H1 (cell line): ENCODE results near the gene MTX1. TPM values are rescaled to one million over a fixed set of nuclear protein-coding genes. Genes with fewer than 3 reads are reported as not detected.

Source experiments
- CTCF ChIA-PET: fragments of 300-600 bp; sonication (Branson Sonifier 250); formaldehyde crosslinking; loops from one replicate; lab custom pipeline; 2021; ENCODE audit not compliant: partially characterized antibody; lab: Charles Lee
- POLR2A ChIA-PET: fragments of 300-600 bp; sonication (Branson Sonifier 250); formaldehyde crosslinking; loops from one replicate; lab custom pipeline; 2021; ENCODE audit warnings: inconsistent platforms; ENCODE audit not compliant: partially characterized antibody; lab: Charles Lee
- DNase-seq, 2 experiments: peaks; one replicate each; pipeline versions ENCODE4 v3.0.0 to v3.0.0-alpha.2; 2010 to 2022; ENCODE audit warnings: low spot score in 2 of 2, low read depth in 1 of 2, mixed read lengths in 1 of 2
- FAIRE-seq: peaks from 2 replicates; lab custom pipeline; 2011; peaks lifted over from hg19 to GRCh38; lab: Jason Lieb, UNC
- H2AFZ ChIP-seq: 2 replicates; pipeline ENCODE4 v1.8.1; 2012; ENCODE audit warnings: low read length, inconsistent platforms
- H2AK5ac ChIP-seq: 2 replicates; pipeline ENCODE4 v1.6.1; 2013; ENCODE audit warnings: low read depth, low read length
- H2BK120ac ChIP-seq: replicated peaks from 2 replicates; pipeline ENCODE3; 2013; ENCODE audit warnings: low read depth, low read length, inconsistent platforms
- H2BK12ac ChIP-seq: 2 replicates; pipeline ENCODE4 v1.6.1; 2013; ENCODE audit warnings: low read depth, low read length
- H2BK15ac ChIP-seq: 2 replicates; pipeline ENCODE4 v1.6.1; 2013; ENCODE audit warnings: low read length
- H2BK20ac ChIP-seq: 2 replicates; pipeline ENCODE4 v1.6.1; 2013; ENCODE audit warnings: low read length
- H2BK5ac ChIP-seq: 2 replicates; pipeline ENCODE4 v1.6.1; 2013; ENCODE audit warnings: low read depth, low read length
- H3K14ac ChIP-seq: 2 replicates; pipeline ENCODE4 v1.6.1; 2013; ENCODE audit warnings: inconsistent platforms; ENCODE audit not compliant: insufficient read length
- H3K18ac ChIP-seq: 2 replicates; pipeline ENCODE4 v1.6.1; 2013; ENCODE audit warnings: low read length; ENCODE audit errors: extremely low read depth
- H3K23ac ChIP-seq: 2 replicates; pipeline ENCODE4 v1.6.1; 2013; ENCODE audit warnings: inconsistent platforms; ENCODE audit not compliant: insufficient read length
- H3K23me2 ChIP-seq: 2 replicates; pipeline ENCODE4 v1.6.1; 2013; ENCODE audit warnings: low read depth, low read length
- H3K27ac ChIP-seq: 2 replicates; pipeline ENCODE4 v1.6.1; 2011; ENCODE audit warnings: low read depth, low read length, inconsistent platforms
- H3K27me3 ChIP-seq, 4 experiments: replicated peaks in 1 of 4; 1 replicate in 1 of 4; 2 replicates in 3 of 4; pipeline versions ENCODE4 v1.6.1 to v1.8.1; 2011 to 2013; ENCODE audit warnings: low read length in 3 of 4, mild to moderate bottlenecking in 3 of 4, inconsistent platforms in 2 of 4, mixed read lengths in 2 of 4, moderate library complexity in 1 of 4; ENCODE audit not compliant: control insufficient read depth in 3 of 4, insufficient read depth in 3 of 4; ENCODE audit errors: extremely low read depth in 1 of 4
- H3K36me3 ChIP-seq, 4 experiments: 2 replicates each; pipeline versions ENCODE4 v1.6.1 to v1.8.1; 2011 to 2013; ENCODE audit warnings: mild to moderate bottlenecking in 4 of 4, low read length in 3 of 4, moderate library complexity in 2 of 4, control low read depth in 1 of 4, inconsistent platforms in 1 of 4; ENCODE audit not compliant: insufficient read depth in 4 of 4, control insufficient read depth in 2 of 4
- H3K4ac ChIP-seq: replicated peaks from 2 replicates; pipeline ENCODE3; 2013; ENCODE audit warnings: low read length, low read depth, mixed read lengths, inconsistent platforms; ENCODE audit not compliant: insufficient read length
- H3K4me1 ChIP-seq, 4 experiments: replicated peaks in 1 of 4; 1 replicate in 1 of 4; 2 replicates in 3 of 4; pipeline versions ENCODE4 v1.6.1 to v1.8.1; 2011 to 2013; ENCODE audit warnings: low read length in 3 of 4, inconsistent platforms in 2 of 4, mixed read lengths in 1 of 4; ENCODE audit not compliant: insufficient read depth in 4 of 4, control insufficient read depth in 3 of 4
- H3K4me2 ChIP-seq, 2 experiments: 2 replicates each; pipeline versions ENCODE4 v1.6.1 to v1.8.1; 2011 to 2013; ENCODE audit warnings: low read depth in 2 of 2, low read length in 2 of 2, control low read depth in 1 of 2, inconsistent platforms in 1 of 2, mild to moderate bottlenecking in 1 of 2; ENCODE audit not compliant: insufficient read depth in 1 of 2
- H3K4me3 ChIP-seq, 4 experiments: fragments of 200-600, 300-600 bp in 1 of 4; sonication (generic), shearing (Covaris generic), sonication (Bioruptor Twin) in 1 of 4; 2 replicates each; pipeline versions ENCODE4 v1.5.1 to v1.8.1; 2011 to 2016; ENCODE audit warnings: low read length in 4 of 4, low read depth in 3 of 4, control low read depth in 2 of 4, inconsistent platforms in 2 of 4, mild to moderate bottlenecking in 2 of 4, mixed read lengths in 1 of 4, moderate library complexity in 1 of 4; ENCODE audit not compliant: insufficient read depth in 2 of 4; ENCODE audit errors: extremely low read depth in 1 of 4
- H3K56ac ChIP-seq: replicated peaks from 2 replicates; pipeline ENCODE3; 2013; ENCODE audit warnings: low read depth, mild to moderate bottlenecking, mixed read lengths, low read length, inconsistent platforms; ENCODE audit not compliant: insufficient read length
- H3K79me1 ChIP-seq: 2 replicates; pipeline ENCODE4 v1.6.1; 2013; ENCODE audit warnings: low read depth, low read length, control low read depth
- H3K79me2 ChIP-seq, 2 experiments: 2 replicates each; pipeline versions ENCODE4 v1.6.1 to v1.8.1; 2012 to 2013; ENCODE audit warnings: low read length in 2 of 2, mild to moderate bottlenecking in 2 of 2, inconsistent platforms in 1 of 2; ENCODE audit not compliant: insufficient read depth in 2 of 2, control insufficient read depth in 1 of 2
- H3K9ac ChIP-seq, 4 experiments: replicated peaks in 1 of 4; 1 replicate in 1 of 4; 2 replicates in 3 of 4; pipeline versions ENCODE4 v1.6.1 to v1.8.1; 2011 to 2013; ENCODE audit warnings: low read depth in 3 of 4, low read length in 3 of 4, control low read depth in 2 of 4, mild to moderate bottlenecking in 2 of 4, moderate library complexity in 2 of 4, inconsistent platforms in 1 of 4; ENCODE audit errors: extremely low read depth in 1 of 4
- H3K9me3 ChIP-seq, 2 experiments: 2 replicates each; pipeline versions ENCODE4 v1.6.1 to v1.8.1; 2012 to 2013; ENCODE audit warnings: mild to moderate bottlenecking in 2 of 2, moderate library complexity in 2 of 2, control low read depth in 1 of 2, inconsistent platforms in 1 of 2, low read depth in 1 of 2, low read length in 1 of 2, mixed read lengths in 1 of 2; ENCODE audit not compliant: insufficient read depth in 2 of 2
- H4K20me1 ChIP-seq, 2 experiments: replicated peaks in 1 of 2; 2 replicates each; pipeline versions ENCODE3 to v1.8.1; 2011 to 2013; ENCODE audit warnings: inconsistent platforms in 2 of 2, low read length in 2 of 2, mild to moderate bottlenecking in 1 of 2; ENCODE audit not compliant: insufficient read depth in 2 of 2, control insufficient read depth in 1 of 2
- H4K5ac ChIP-seq: 2 replicates; pipeline ENCODE4 v1.6.1; 2013; ENCODE audit warnings: low read length, low read depth, mixed read lengths, inconsistent platforms; ENCODE audit not compliant: insufficient read length
- H4K8ac ChIP-seq: 2 replicates; pipeline ENCODE4 v1.8.0; 2013; ENCODE audit warnings: mild to moderate bottlenecking, moderate library complexity, low read length, inconsistent platforms; ENCODE audit not compliant: insufficient read depth; ENCODE audit errors: extremely low read depth
- H4K91ac ChIP-seq: replicated peaks from 2 replicates; pipeline ENCODE3; 2013; ENCODE audit warnings: low read length, mixed read lengths, inconsistent platforms; ENCODE audit not compliant: insufficient read length
- ASH2L ChIP-seq: fragments of 200-600, 300-600 bp; sonication (generic); IDR thresholded peaks from one replicate; pipeline ENCODE4 v1.7.1; 2017; ENCODE audit warnings: low read length
- EGR1 ChIP-seq: IDR thresholded peaks from 2 replicates; pipeline ENCODE4 v1.6.1; 2011; ENCODE audit warnings: low read depth, low read length, borderline replicate concordance
- GTF2F1 ChIP-seq: IDR thresholded peaks from 2 replicates; pipeline ENCODE4 v1.6.1; 2012; ENCODE audit warnings: low read depth, low read length, improper control_type of control experiment, borderline replicate concordance
- PHF8 ChIP-seq: fragments of 200-600 bp; sonication (generic); conservative IDR thresholded peaks from 2 replicates; pipeline ENCODE4 v1.7.1; 2012; ENCODE audit warnings: low read depth, mild to moderate bottlenecking, inconsistent platforms, low read length, moderate library complexity
- POLR2AphosphoS5 ChIP-seq: IDR thresholded peaks from 2 replicates; pipeline ENCODE4 v1.6.1; 2011; ENCODE audit warnings: low read depth, low read length
- SIN3A ChIP-seq, 2 experiments: IDR thresholded peaks in 1 of 2; conservative IDR thresholded peaks in 1 of 2; 2 replicates each; pipeline ENCODE4 v1.6.1; 2011 to 2012; ENCODE audit warnings: low read length in 2 of 2, improper control_type of control experiment in 1 of 2, low read depth in 1 of 2, mild to moderate bottlenecking in 1 of 2
- SIX5 ChIP-seq: IDR thresholded peaks from 2 replicates; pipeline ENCODE4 v1.6.1; 2011; ENCODE audit warnings: mild to moderate bottlenecking, low read depth, low read length
- SP2 ChIP-seq: IDR thresholded peaks from 2 replicates; pipeline ENCODE4 v1.6.1; 2012; ENCODE audit warnings: mild to moderate bottlenecking, low read length, inconsistent platforms
- USF2 ChIP-seq: IDR thresholded peaks from 2 replicates; pipeline ENCODE4 v1.6.1; 2011; ENCODE audit warnings: low read length, improper control_type of control experiment
- ZNF274 ChIP-seq: IDR thresholded peaks from 2 replicates; pipeline ENCODE4 v1.7.0; 2012; ENCODE audit warnings: low read length, borderline replicate concordance; ENCODE audit errors: extremely low read depth
- WGBS, 2 experiments: shearing (Covaris generic) in 1 of 2; methylation state at CpG; one replicate each; pipeline versions ENCODE4 v1.1.6 to v1.1.7; 2013 to 2015; ENCODE audit warnings: low lambda C conversion rate in 2 of 2, mixed read lengths in 2 of 2, inconsistent platforms in 1 of 2, low coverage in 1 of 2, missing lambda C conversion rate in 1 of 2; ENCODE audit not compliant: insufficient replicate concordance in 2 of 2, insufficient coverage in 1 of 2, insufficient read length in 1 of 2; ENCODE audit errors: extremely low coverage in 1 of 2, missing lambda C conversion rate in 1 of 2; 5-methylcytosine and 5-hydroxymethylcytosine counted together
- polyA plus RNA-seq, 7 experiments: library from polyadenylated mRNA; depleted of rRNA in 3 of 7; stranded (reverse) in 5 of 7; unstranded in 2 of 7; fragments of >200 nt in 5 of 7; fragments of 200-250 nt in 2 of 7; gene quantifications; 1 replicate in 5 of 7; 2 replicates in 1 of 7; 4 replicates in 1 of 7; pipeline versions ENCODE4 v1.2.1 to v1.2.3, GENCODE V29; 2011 to 2013; ENCODE audit warnings: missing spikeins in 2 of 7, mixed read lengths in 2 of 7
- total RNA-seq: library from RNA; stranded (reverse); fragmentation: NEBNext Ultra II Directional; extraction: Animal tissue kit (Norgen Biotek cat#: 25700); gene quantifications from 2 replicates; pipeline ENCODE4 v1.2.1, GENCODE V29; 2021

MTX1 gene
- total and polyA plus RNA-seq, 2 of the 8 experiments (the other 6 are each of a cell fraction or from before 2014, with no cell fraction given) = 47.9 to 131 TPM

GRCh38 chr1:155187456-155187891, 21.0 kb upstream of the MTX1 start:
- no peaks in the 10 kb centered on the region for H3K79me2 ChIP-seq
- no peak overlapping the region for H3K4ac ChIP-seq
- H2AK5ac ChIP-seq = no peak overlapping the region
- H2BK12ac ChIP-seq = peak overlapping the region; percentile 68; the same call in 1 of the 2 replicates
- H2AFZ ChIP-seq = no peak overlapping the region
- H4K8ac ChIP-seq = no peak overlapping the region; the same call in 1 of the 2 replicates
- no peaks in the 10 kb centered on the region for H3K9me3 ChIP-seq
- peaks cover 7 to 23% (median 14%) of the 10 kb centered on the region in 4 experiments for H3K4me1 ChIP-seq
- H2BK15ac ChIP-seq = peak overlapping the region; percentile 40; the same call in 1 of the 2 replicates
- 0 out of 2 replicates have a peak overlapping the region, but pooled peaks have one; percentile 86 for H2BK20ac ChIP-seq
- no peaks in the 10 kb centered on the region for H3K79me1 ChIP-seq
- no peak overlapping the region for H3K14ac ChIP-seq
- H2BK5ac ChIP-seq = 0 out of 2 replicates have a peak overlapping the region, but pooled peaks have one; percentile 7
- POLR2A ChIA-PET = interaction anchor here (1.0 to 20.5 kb wide), 5 partner anchors 10 to 75 kb away, joined by 3 to 512 read pairs (median 12); partner anchors contain the start of genes KRTCAP2, MTX1, SCAMP3 and THBS3
- peak overlapping the region; percentile 17 for H3K56ac ChIP-seq
- no peak overlapping the region for H3K27ac ChIP-seq
- 83% methylated on average over 16 of the region's 16 CpGs; no CpG with 5 or more reads in 1 of the 2 experiments for WGBS, 2 experiments
- CTCF ChIA-PET = interaction anchor here (0.8 to 6.1 kb wide), 3 partner anchors 10 to 66 kb away, joined by 3 to 38 read pairs (median 26); no protein-coding TSS in a partner anchor
- peak overlapping the region; percentile 23 for H4K5ac ChIP-seq
- peaks cover 0 to 10% (median 3%) of the 10 kb centered on the region in 4 experiments; a peak in 5 of 8 replicates for H3K36me3 ChIP-seq
- FAIRE-seq (no peak), DNase-seq (no peak)
- no peaks in the 10 kb centered on the region for H3K27me3 ChIP-seq
- no peak overlapping the region for H4K91ac ChIP-seq
- no peak overlapping the region for H3K4me2 ChIP-seq
- no peak overlapping the region for H3K4me3 ChIP-seq
- no peak overlapping the region for H2BK120ac ChIP-seq
- H3K18ac ChIP-seq = no peak overlapping the region
- no peaks in the 10 kb centered on the region; the same call in 1 of the 2 replicates for H3K23me2 ChIP-seq
- H3K23ac ChIP-seq = no peak overlapping the region
- H4K20me1 ChIP-seq = no peaks in the 10 kb centered on the region
- no peak for TF ChIP-seq PHF8
- TF ChIP-seq POLR2AphosphoS5 = no peak
- TF ChIP-seq EGR1 = no peak
- TF ChIP-seq SIN3A (conservative IDR thresholded peaks at IDR 0.05 in 1 of 2, IDR thresholded peaks at IDR 0.05 in 1 of 2; ENCODE audit: low read depth in 1 of 2, low read length in 2 of 2) = no peak
- TF ChIP-seq GTF2F1 = no peak
- no peak for TF ChIP-seq ASH2L
- TF ChIP-seq USF2 = no peak
- no peak for TF ChIP-seq ZNF274
- no peak for TF ChIP-seq SIX5
- TF ChIP-seq SP2 = no peak
- no peak overlapping the region; a peak in 1 of 7 replicates for H3K9ac ChIP-seq
